Measurements from ENCODE around the gene WDR43.

WDR43 gene, protein sequence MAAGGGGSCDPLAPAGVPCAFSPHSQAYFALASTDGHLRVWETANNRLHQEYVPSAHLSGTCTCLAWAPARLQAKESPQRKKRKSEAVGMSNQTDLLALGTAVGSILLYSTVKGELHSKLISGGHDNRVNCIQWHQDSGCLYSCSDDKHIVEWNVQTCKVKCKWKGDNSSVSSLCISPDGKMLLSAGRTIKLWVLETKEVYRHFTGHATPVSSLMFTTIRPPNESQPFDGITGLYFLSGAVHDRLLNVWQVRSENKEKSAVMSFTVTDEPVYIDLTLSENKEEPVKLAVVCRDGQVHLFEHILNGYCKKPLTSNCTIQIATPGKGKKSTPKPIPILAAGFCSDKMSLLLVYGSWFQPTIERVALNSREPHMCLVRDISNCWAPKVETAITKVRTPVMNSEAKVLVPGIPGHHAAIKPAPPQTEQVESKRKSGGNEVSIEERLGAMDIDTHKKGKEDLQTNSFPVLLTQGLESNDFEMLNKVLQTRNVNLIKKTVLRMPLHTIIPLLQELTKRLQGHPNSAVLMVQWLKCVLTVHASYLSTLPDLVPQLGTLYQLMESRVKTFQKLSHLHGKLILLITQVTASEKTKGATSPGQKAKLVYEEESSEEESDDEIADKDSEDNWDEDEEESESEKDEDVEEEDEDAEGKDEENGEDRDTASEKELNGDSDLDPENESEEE

GRCh38 chr2:28894470-28895188 lies at the start of gene WDR43:
Gene WDR43 (plus strand): TSS chr2:28894667. CDS start chr2:28894699, 32 bp downstream.
- peak; percentile 50 to 89 for DNase-seq

DNA sequence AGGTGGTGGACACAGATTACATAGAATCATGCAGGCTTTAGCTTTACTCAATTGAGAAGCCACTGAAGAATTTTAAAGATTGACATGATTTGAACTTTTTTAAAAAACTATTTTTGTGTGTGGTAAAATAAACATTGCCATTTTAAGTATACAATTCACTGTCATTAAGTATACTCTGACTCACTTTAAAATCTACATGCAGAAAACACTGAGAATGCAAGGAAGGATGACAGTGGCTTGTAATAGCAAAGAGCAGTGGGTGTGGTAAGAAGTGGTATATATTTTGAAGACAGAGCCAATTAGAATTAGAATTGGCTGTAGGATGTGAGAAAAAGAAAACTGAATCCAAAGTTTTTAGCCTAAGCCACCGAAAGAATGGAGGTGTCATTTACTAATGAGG lies 39.3 kb upstream of the WDR43 start:
- no peak for DNase-seq

GRCh38 chr2:28855977-28856376 lies 38.5 kb upstream of the WDR43 start:
- DNase-seq: no peak

GRCh38 chr2:28868611-28869010 lies 25.9 kb upstream of the WDR43 start:
- no peak for DNase-seq

DNA sequence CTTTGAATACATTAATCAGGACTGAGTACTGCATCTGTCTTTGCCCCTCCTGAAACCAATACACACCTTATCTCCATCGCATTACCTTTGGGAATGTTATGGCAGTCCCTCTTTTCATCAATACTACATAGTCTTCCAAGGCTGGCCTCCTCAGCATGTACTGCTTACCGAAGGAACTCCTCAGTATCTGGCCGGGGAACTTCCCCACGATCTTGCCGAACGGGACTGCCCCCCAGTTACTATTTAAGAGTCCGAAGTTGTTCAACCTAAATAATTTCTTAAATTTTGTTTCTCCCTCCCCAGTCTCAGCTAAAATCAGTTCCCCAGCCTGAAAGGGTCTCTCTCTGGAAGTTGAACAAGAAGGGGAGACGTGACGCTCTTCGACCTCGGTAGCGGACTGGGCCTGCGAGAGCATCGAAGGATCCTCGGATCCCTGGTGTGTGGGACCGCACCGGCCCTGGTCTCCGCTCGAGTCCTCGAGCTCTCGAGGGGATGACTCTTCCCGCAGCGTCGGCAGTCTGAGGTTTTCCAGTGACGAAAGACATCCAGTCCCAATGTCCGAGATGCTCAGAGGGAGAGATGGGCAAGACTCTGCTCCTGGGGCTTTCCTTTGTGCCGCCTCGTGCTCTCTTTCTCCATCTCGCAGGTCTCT lies 24.8 kb upstream of the WDR43 start:
- DNase-seq: no peak

DNA sequence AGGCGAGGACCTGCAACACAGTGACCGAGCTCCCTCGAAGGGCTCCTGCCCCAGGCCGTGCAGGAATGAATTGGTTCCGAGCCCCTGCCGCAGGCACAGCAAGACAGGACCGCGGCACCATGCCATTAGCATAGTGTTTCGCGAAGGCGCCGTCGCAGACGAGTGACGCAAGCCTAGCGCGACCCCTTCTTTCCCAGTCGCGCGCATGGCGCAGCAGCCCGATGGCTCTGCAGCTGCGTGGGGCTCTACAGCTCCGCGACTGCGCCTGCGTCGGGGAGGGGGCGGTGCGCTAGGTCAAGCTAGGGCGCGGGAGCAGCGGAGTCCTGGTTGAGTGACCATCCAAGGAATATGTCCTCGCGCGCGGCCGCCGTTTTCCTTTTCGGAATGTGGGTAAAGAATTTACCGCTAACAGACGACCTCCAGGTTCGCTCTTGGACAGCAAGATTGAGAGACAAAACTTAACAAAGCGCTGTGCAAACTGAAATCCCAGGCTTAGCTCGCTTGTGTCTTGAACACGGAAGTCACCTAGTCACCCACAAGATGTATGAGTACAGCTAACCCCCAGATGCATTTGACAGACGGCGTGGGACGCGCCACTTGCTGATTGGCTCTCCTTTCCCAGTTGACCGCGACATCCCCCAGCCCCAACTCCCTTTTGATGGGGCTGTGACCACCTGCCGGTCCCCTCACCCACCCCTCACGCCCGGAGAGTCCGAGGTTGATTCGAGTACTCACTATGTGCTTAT lies 24.1 kb upstream of the WDR43 start, which contains the start of gene TRMT61B:
Gene TRMT61B, minus strand, starts transcription at position 164 of the 746 bp plus-strand sequence. Its CDS starts 32 bp downstream, at position 132.
- DNase-seq: peak; percentile 37 to 80

- DNase-seq: no peak
Measured at GRCh38 chr2:28871620-28872019, 22.8 kb upstream of the WDR43 start.

DNA sequence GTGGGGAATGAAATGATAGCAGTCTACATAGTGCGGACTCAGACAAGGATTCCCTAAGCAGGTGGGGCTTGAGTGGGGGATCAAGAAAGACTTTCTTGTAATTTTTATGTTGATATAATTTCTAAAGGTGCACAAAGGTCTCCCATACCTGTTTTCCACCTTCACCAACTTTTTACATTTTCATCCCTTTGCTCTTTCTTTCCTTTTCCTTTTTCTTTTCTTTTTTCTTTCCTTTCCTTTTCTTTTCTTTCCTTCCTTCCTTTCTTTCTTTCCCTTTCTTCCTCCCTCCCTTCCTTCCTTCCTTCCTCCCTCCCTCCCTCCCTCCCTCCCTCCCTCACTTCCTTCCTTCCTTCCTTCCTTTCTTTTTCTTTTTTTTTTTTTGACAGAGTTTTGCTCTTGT lies 14.3 kb upstream of the WDR43 start:
- DNase-seq: no peak

- no peak for DNase-seq
Measured at GRCh38 chr2:28893488-28893887, 979 bp upstream of the WDR43 start.

GRCh38 chr2:28895189-28895893 lies 874 bp downstream of the WDR43 start:
- DNase-seq: no peak

- DNase-seq: no peak
Measured at GRCh38 chr2:28896906-28897305, 2.4 kb downstream of the WDR43 start.

DNA sequence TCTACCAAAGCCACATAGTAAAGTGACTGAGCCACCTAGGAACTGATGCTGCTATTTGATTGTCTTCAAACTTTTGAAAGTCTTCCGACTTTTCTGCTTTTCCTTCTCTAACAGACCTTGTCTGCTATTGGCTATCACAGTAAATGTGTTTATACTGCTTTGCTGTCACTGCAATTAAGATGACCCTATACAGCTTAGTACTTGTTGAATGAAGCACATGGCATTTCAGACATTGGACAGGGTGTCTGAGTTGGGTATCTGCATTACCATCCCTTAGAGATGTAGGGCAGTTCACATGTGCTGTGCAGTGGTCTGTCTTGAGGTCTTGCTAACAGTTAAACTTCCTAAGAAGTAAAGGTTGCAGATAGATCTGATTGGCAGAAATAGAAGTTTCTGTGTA lies 3.6 kb downstream of the WDR43 start:
- no peak for DNase-seq

DNA sequence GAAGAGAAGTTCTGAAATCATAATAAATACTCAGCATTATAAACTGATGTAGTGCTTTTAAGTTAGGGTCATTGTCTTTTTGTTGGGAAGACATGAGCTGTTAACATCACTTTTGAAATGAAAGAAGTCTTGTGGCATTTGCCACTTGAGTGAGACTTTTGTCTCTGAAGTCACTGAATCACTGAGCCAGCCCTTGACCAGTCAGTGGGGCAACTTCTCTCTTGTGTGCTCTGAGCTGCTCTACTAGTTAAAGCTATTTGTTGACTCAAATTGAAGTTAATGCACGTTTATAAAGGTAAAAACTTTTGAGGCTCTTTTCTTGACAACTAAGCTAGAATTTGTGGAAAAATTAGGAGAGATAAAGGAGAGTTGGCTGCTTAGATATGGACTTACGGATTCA lies 6.7 kb downstream of the WDR43 start:
- DNase-seq: no peak

DNA sequence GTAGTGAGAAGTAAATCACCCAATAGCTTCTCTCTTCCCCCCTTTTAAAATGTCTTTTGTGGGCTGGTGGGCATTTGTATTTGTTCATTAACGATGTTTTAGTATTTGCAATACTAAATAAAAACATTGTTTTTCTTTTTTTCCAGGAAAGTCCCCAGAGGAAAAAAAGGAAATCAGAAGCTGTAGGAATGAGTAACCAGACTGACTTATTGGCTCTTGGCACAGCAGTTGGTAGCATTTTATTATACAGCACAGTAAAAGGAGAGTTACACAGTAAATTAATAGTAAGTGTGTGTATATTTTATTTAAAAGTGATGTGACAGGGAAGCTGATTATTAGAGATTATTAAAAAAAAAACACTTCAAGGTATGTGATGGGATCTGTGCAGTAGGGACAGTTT lies 7.4 kb downstream of the WDR43 start:
- DNase-seq: no peak

- DNase-seq: no peak
Measured at GRCh38 chr2:28902584-28902983, 8.1 kb downstream of the WDR43 start.

DNA sequence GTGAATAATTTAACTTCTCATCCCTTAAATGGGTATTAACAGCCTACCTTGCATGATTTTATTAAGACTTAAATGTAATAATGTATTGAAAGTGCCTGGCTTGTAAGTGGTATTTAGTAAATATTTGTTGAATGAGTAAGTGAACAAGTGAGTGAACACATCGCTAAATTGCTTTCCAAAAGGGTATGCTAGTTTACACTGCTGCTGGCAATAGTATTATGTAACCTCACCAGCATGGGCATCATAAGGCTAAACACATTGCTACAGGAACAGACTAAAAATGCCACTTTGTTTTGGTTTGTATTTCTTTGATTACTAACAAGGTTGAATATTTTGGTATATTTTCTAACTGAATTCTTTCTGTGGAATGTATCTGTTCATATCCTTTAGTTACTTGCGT lies 9.8 kb downstream of the WDR43 start:
- no peak for DNase-seq

DNA sequence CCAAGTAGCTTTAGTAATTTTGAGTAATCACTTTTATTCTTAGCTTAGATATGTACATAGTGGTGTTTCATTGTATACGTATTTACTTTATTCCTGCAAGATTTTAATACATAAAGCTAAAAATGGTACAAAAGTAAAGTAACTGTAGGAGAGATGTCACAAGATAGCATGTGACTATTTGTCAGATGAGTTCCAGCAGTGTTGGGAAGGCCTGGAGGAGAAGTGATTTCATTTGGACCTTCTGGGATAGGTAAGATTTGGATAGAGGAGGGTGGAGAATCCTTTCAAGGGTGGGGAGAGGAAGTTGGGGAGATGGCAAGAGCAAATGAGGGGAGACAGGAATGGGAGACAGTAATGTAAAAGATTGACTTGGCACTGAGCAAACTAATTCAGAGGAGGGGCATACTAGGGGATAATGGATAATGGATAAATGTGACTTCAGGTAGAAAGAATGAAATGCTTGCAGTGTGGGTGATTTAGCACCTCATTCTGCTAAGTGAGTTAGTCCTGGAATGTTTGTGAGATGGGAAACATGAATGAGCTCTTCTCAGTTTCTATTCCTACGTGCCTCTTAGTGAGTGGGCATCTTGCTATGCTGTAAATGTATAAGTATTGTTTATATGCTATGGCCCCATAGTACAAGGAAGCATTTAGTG lies 10.5 kb downstream of the WDR43 start:
- DNase-seq: no peak

- DNase-seq: no peak
Measured at GRCh38 chr2:28905533-28905932, 11.1 kb downstream of the WDR43 start.

DNA sequence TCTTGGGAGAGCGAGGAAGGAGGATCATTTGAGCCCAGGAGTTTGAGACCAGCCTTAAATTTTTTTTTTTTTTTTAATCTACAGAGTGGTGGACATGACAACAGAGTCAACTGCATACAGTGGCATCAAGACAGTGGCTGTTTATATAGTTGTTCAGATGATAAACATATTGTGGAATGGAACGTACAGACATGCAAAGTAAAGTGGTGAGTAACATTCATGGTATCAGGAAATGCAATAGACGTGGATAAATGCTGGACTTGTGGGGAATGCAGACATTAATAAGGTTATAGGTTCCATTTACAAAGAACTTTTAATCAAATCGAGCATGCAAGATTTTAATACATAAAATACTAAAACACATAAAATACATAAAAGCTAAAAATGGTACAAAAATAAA lies 11.9 kb downstream of the WDR43 start:
- DNase-seq: no peak

DNA sequence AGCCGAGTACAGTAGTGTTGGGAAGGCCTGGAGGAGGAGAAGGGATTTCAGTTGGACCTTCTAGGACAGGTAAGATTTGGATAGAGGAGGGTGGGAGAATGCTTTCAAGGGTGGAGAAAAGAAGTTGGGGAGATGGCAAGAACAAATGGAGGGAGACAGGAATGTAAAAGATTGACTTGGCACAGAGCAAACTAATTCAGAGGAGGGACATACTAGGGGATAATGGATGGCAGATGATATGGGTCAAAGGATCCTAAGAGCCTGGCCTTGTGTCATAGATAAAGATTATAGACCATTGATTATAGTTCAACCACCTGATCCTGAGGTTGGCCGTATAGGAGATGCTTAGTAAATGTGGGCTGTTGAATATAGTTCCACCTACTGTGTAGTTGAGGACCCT lies 12.4 kb downstream of the WDR43 start:
- no peak for DNase-seq

- DNase-seq: no peak
Measured at GRCh38 chr2:28908172-28908571, 13.7 kb downstream of the WDR43 start.

Measured in cerebellar nuclear complex (tissue), 1 donor.